GM12892 (cell line): Measurements from ENCODE around the gene TFAM.

Experiments used
- DNase-seq: peaks from one replicate; pipeline ENCODE4 v3.0.0; 2011; ENCODE audit not compliant: insufficient read length
- FAIRE-seq: peaks from 2 replicates; lab custom pipeline; 2011; peaks lifted over from hg19 to GRCh38; lab: Jason Lieb, UNC
- POLR2A ChIP-seq: IDR thresholded peaks from 2 replicates; pipeline ENCODE4 v1.6.1; 2011; ENCODE audit warnings: low read depth, low read length, control low read depth
- POLR2AphosphoS5 ChIP-seq: IDR thresholded peaks from 2 replicates; pipeline ENCODE4 v1.6.1; 2011; ENCODE audit warnings: low read depth, low read length, control low read depth
- TAF1 ChIP-seq: IDR thresholded peaks from 2 replicates; pipeline ENCODE4 v1.6.1; 2011; ENCODE audit warnings: low read depth, mild to moderate bottlenecking, control low read depth, low read length, borderline replicate concordance

TFAM gene

DNA sequence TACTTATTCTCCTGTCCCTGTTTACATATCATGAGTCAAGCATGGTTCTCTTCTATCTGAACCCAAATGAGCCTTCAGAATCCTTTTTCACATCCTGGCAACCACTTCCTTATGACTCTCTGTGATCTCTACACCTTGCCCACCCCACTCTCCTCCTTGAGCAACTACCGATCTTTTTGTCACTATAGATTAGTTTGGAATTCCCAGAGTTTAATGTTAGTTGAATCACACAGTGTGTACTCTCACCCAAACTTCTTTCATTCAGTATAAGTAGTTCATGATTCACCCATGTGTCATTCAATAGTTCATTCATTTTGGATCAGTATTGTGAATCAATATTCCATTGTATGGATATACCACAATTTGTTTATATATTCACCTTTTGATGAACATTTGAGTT is 55.3 kb downstream of the TFAM start:
- FAIRE-seq (no peak), DNase-seq (no peak)
- no peak for TF ChIP-seq POLR2A
- TF ChIP-seq TAF1, result no peak
- TF ChIP-seq POLR2AphosphoS5, result no peak

DNA sequence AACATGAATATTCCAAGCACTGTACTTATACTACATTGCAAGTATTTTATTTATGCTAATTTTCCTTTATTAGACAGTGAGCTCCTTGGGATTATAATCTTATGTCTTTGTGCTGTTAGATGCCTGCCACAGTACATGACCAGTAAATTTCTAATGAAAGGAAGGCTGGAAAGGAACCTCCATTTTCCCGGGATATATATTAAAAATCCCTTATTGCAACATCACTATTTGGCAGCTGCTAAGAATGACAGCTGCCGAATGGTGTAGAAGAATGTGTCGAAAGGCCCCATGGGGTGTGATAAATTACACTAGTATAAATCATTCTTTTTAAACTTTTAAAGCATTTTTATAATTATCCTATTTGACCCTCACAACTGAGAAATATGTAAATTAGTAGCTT is 59.1 kb downstream of the TFAM start:
- DNase-seq (no peak), FAIRE-seq (no peak)
- TF ChIP-seq POLR2AphosphoS5, result no peak
- TF ChIP-seq TAF1, result no peak
- no peak for TF ChIP-seq POLR2A

DNA sequence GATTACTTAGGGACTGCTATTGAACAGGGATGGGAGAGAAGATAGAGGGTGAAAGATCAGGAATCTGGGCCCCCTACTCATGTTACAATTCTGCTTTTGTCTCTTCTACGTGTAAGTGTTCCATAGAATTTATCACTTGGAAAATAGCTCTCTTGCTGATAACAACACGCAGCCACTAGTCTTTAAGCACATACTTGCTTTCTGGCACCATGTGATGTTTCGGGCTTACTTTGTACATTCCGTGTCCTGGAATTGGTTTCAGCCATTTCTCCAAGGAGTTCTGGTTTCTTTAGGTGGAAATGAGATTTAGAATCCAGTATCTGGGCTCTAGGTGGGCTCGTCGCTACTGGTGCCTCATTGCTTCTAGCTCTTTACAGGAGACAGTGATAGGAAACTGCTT is 59.7 kb downstream of the TFAM start:
- no peak for TF ChIP-seq POLR2A
- no peak for TF ChIP-seq TAF1
- TF ChIP-seq POLR2AphosphoS5, result no peak
- FAIRE-seq (no peak), DNase-seq (no peak)

DNA sequence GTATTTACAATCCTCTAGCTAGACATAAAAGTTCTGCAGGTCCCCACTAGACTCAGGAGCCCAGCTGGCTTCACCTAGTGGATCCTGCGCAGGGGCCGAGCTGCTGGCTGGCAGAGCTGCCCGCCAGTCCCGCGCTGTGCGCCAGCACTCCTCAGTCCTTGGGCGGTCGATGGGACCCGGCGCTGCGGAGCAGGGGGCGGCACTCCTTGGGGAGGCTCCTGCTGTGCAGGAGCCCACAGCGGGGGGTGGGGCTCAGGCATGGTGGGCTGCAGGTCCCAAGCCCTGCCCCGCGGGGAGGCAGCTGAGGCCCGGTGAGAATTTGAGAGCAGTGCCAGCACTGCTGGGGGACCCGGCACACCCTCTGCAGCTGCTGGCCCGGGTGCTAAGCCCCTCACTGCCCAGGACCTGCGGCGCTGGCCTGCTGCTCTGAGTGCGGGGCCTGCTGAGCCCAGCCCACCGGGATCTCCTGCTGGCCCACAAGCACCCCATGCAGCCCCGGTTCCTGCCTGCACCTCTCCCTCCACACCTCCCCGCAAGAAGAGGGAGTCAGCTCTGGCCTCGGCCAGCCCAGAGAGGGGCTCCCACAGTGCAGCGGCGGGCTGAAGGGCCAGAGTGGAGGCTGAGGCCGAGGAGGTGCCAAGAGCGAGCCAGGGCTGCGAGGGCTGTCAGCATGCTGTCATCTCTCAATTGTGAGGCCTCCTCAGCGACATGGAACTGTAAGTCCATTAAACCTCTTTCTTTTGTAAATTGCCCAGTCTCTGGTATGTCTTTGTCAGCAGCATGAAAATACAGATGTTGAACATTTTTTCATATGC is 63.1 kb downstream of the TFAM start:
- FAIRE-seq, result no peak
- no peak for DNase-seq
- TF ChIP-seq POLR2A, result no peak
